NCI-H1417 treated with DMSO at 0.1 percent for 48 hours (cell line): ENCODE results near the gene CMIP.
A peak's percentile ranks its signal among the peaks of the same experiment; 100 is the strongest.

Source experiments
- DNase-seq: peaks from one replicate; lab custom pipeline; 2025; lab: John Stamatoyannopoulos, UW

Gene CMIP

GRCh38 chr16:81607006-81607405 lies 162.4 kb downstream of the CMIP start:
- no peak for DNase-seq

- no peak for DNase-seq
Measured at GRCh38 chr16:81607805-81608522, 163.4 kb downstream of the CMIP start.

- DNase-seq, result no peak
Measured at GRCh38 chr16:81608523-81609209, 164.1 kb downstream of the CMIP start.

GRCh38 chr16:81609323-81609892 lies 164.8 kb downstream of the CMIP start:
- DNase-seq, result no peak

- no peak for DNase-seq
Measured at GRCh38 chr16:81610144-81610842, 165.7 kb downstream of the CMIP start.

- no peak for DNase-seq
Measured at GRCh38 chr16:81610936-81611335, 166.3 kb downstream of the CMIP start.

- DNase-seq, result no peak
Measured at GRCh38 chr16:81611721-81612120, 167.1 kb downstream of the CMIP start.

GRCh38 chr16:81612351-81613163 lies 167.9 kb downstream of the CMIP start:
- no peak for DNase-seq

- no peak for DNase-seq
Measured at GRCh38 chr16:81614171-81614570, 169.6 kb downstream of the CMIP start.

- no peak for DNase-seq
Measured at GRCh38 chr16:81614654-81615359, 170.2 kb downstream of the CMIP start.

GRCh38 chr16:81615411-81615810 lies 170.8 kb downstream of the CMIP start:
- DNase-seq, result no peak

GRCh38 chr16:81615833-81616232 lies 171.2 kb downstream of the CMIP start:
- DNase-seq, result no peak

GRCh38 chr16:81616321-81617020 lies 171.9 kb downstream of the CMIP start:
- DNase-seq, result no peak

- DNase-seq, result no peak
Measured at GRCh38 chr16:81617021-81617346, 172.4 kb downstream of the CMIP start.

GRCh38 chr16:81618187-81618586 lies 173.6 kb downstream of the CMIP start:
- DNase-seq, result no peak

GRCh38 chr16:81618661-81619060 lies 174.1 kb downstream of the CMIP start:
- no peak for DNase-seq

GRCh38 chr16:81620029-81620428 lies 175.4 kb downstream of the CMIP start:
- DNase-seq, result no peak

GRCh38 chr16:81620796-81621195 lies 176.2 kb downstream of the CMIP start:
- no peak for DNase-seq

GRCh38 chr16:81621496-81621895 lies 176.9 kb downstream of the CMIP start:
- no peak for DNase-seq

GRCh38 chr16:81623365-81624102 lies 178.9 kb downstream of the CMIP start:
- peak; percentile 31 for DNase-seq
